ENCODE measurements around the gene CASP9. TPM values are rescaled to one million over a fixed set of nuclear protein-coding genes. Genes with fewer than 3 reads are reported as not detected.
"Not testable (repeated sequence)": the region's sequence is repeated elsewhere in the genome, so short reads cannot be mapped to it uniquely, and the experiment has no call there.

The CASP9 gene
- total and polyA plus RNA-seq, 2 experiments from 2014 or later: 14.2 to 17.1 TPM

- Histone ChIP-seq H3K27ac (no peak overlapping the region), H3K4me3 (no peak overlapping the region), H3K79me2 (no peaks in the 10 kb centered on the region), H3K36me3 (replicated peaks; ENCODE audit: insufficient read depth, low read depth) (no peaks in the 10 kb centered on the region), H4K20me1 (ENCODE audit: insufficient read depth, poor library complexity, severe bottlenecking) (no peaks in the 10 kb centered on the region), H2AFZ (no peak overlapping the region), H3K9me3 (ENCODE audit: low read depth) (no peaks in the 10 kb centered on the region), H3K4me1 (ENCODE audit: insufficient read depth) (no peaks in the 10 kb centered on the region), H3K27me3 (no peaks in the 10 kb centered on the region), H3K4me2 (no peak overlapping the region), H3K9me2 (replicated peaks; ENCODE audit: insufficient read depth) (no peaks in the 10 kb centered on the region)
- TF ChIP-seq CTCF (IDR thresholded peaks at IDR 0.05; ENCODE audit: poor library complexity) (no peak), EZH2phosphoT487 (IDR thresholded peaks at IDR 0.05; ENCODE audit: low read depth, severe bottlenecking, unreplicated experiment) (no peak), EZH2 (IDR thresholded peaks at IDR 0.05; ENCODE audit: borderline replicate concordance) (no peak)
- DNase-seq (ENCODE audit: low spot score): no peak
- 90% methylated on average over 9 of the region's 9 CpGs for WGBS (ENCODE audit: low lambda C conversion rate, missing lambda C conversion rate)
These were observed 63.3 kb downstream of the CASP9 start for GRCh38 chr1:15460708-15461095.

DNA sequence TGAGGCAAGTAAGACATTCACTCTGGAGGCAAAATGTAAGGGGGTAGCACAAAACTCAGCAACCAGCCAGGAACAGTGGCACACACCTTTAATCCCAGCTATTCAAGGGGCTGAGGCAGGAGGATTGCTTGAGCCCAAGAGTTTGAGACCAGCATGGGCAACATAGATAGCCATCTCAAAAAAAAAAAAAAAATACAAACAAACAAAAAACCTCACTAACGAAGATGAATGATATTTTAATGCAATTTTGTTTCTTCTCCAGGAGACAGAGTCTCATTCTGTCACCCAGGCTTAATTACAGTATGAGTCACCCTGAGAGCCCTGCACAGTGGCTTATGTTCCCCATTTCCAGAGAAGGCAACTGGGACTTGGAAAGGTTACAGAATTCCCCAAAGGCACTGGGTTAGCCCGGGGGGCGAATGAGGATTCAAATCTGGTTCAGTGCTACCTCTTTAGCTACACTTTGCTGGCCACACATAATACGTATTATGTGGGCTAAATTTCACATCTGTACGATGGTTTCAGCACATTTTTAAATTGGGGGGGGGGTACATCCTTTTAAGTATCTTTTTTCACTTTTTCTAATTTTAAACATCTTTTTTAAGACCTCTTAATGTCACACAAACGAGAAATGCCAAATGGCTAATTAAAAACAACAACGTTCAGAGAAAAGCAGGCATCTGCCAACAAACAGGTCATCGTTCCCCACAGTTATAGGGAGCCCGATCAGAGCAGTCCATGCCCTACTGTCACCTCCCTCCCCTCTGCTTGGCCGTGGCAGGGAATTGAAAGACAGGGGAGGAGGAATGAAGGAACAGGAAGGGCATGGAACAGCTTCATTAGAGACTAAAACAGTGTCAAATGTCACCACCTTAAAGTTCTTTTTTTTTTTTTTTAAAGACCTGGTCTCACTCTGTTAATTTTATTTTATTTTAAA, 64.0 kb downstream of the CASP9 start:
- no peaks in the 10 kb centered on the region for H3K9me2 ChIP-seq (replicated peaks; ENCODE audit: insufficient read depth)
- H3K4me3 ChIP-seq: no peak overlapping the region
- no peaks in the 10 kb centered on the region for H4K20me1 ChIP-seq (ENCODE audit: insufficient read depth, poor library complexity, severe bottlenecking)
- H3K27me3 ChIP-seq: no peaks in the 10 kb centered on the region
- H3K36me3 ChIP-seq (replicated peaks; ENCODE audit: insufficient read depth, low read depth): no peaks in the 10 kb centered on the region
- H3K79me2 ChIP-seq: no peaks in the 10 kb centered on the region
- no peak overlapping the region for H3K4me2 ChIP-seq
- no peak for TF ChIP-seq CTCF (IDR thresholded peaks at IDR 0.05; ENCODE audit: poor library complexity)
- TF ChIP-seq EZH2 (IDR thresholded peaks at IDR 0.05; ENCODE audit: borderline replicate concordance): no peak
- TF ChIP-seq EZH2phosphoT487 (IDR thresholded peaks at IDR 0.05; ENCODE audit: low read depth, severe bottlenecking, unreplicated experiment): no peak
- H3K4me1 ChIP-seq (ENCODE audit: insufficient read depth): no peaks in the 10 kb centered on the region
- WGBS (ENCODE audit: low lambda C conversion rate, missing lambda C conversion rate): 74% methylated on average over 10 of the region's 10 CpGs
- no peak overlapping the region for H2AFZ ChIP-seq
- no peaks in the 10 kb centered on the region for H3K9me3 ChIP-seq (ENCODE audit: low read depth)
- no peak overlapping the region for H3K27ac ChIP-seq
- DNase-seq (ENCODE audit: low spot score): no peak

DNA sequence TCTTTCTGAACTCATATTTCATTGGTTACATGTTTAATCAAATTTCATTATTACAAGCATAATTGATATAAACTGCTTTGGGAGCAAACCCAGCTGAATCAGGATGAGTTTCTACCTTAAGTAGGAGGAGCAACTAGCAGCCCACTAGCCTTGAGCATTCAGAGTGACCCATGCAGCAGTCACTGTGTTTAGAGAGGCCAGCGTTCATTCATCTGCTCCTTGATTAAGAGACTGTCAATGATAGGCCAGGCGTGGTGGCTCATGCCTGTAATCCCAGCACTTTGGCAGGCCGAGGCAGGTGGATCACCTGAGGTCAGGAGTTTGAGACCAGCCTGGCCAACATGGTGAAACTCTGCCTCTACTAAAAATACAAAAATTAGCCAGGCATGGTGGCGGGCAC, 65.6 kb downstream of the CASP9 start:
- H3K27ac ChIP-seq; H3K4me2 ChIP-seq; H3K27me3 ChIP-seq; H3K9me2 ChIP-seq (replicated peaks; ENCODE audit: insufficient read depth); H3K9me3 ChIP-seq (ENCODE audit: low read depth); H3K4me1 ChIP-seq (ENCODE audit: insufficient read depth); H2AFZ ChIP-seq; H3K36me3 ChIP-seq (replicated peaks; ENCODE audit: insufficient read depth, low read depth); H3K79me2 ChIP-seq; H3K4me3 ChIP-seq; H4K20me1 ChIP-seq (ENCODE audit: insufficient read depth, poor library complexity, severe bottlenecking); DNase-seq (ENCODE audit: low spot score): not testable (repeated sequence)
- WGBS (ENCODE audit: low lambda C conversion rate, missing lambda C conversion rate): 63% methylated on average over 4 of the region's 4 CpGs

- Histone ChIP-seq H3K27ac (no peak overlapping the region), H3K27me3 (no peaks in the 10 kb centered on the region), H3K9me2 (replicated peaks; ENCODE audit: insufficient read depth) (no peaks in the 10 kb centered on the region), H3K79me2 (no peaks in the 10 kb centered on the region), H3K4me3 (no peak overlapping the region), H4K20me1 (ENCODE audit: insufficient read depth, poor library complexity, severe bottlenecking) (no peaks in the 10 kb centered on the region), H2AFZ (no peak overlapping the region), H3K4me1 (ENCODE audit: insufficient read depth) (peaks cover 6% of the 10 kb centered on the region), H3K4me2 (no peak overlapping the region), H3K36me3 (replicated peaks; ENCODE audit: insufficient read depth, low read depth) (no peaks in the 10 kb centered on the region), H3K9me3 (ENCODE audit: low read depth) (no peaks in the 10 kb centered on the region)
- 62% methylated on average over 2 of the region's 2 CpGs for WGBS (ENCODE audit: low lambda C conversion rate, missing lambda C conversion rate)
- no peak for DNase-seq (ENCODE audit: low spot score)
- TF ChIP-seq EZH2phosphoT487 (IDR thresholded peaks at IDR 0.05; ENCODE audit: low read depth, severe bottlenecking, unreplicated experiment) (no peak), CTCF (IDR thresholded peaks at IDR 0.05; ENCODE audit: poor library complexity) (no peak), EZH2 (IDR thresholded peaks at IDR 0.05; ENCODE audit: borderline replicate concordance) (no peak)
These were observed 66.4 kb downstream of the CASP9 start for GRCh38 chr1:15457585-15457984.
